ENCODE measurements around the gene TPRG1L. TPM values are rescaled to one million over a fixed set of nuclear protein-coding genes. Genes with fewer than 3 reads are reported as not detected.

TPRG1L gene
- total RNA-seq, 1 experiment from 2014 or later = 24.0 TPM

DNA sequence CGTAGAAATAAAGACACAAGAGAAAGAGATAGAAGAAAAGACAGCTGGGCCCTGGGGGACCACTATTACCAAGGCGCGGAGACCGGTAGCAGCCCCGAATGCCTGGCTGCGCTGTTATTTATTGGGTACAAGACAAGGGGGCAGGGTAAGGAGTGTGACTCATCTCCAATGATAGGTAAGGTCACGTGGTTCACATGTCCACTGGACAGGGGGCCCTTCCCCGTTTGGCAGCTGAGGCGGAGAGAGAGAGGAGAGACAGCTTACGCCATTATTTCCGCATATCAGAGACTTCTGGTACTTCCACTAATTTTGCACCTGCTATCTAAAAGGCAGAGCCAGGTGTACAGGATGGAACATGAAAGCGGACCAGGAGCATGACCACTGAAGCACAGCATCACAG is 4.1 kb upstream of the TPRG1L start:
- H3K9me3 ChIP-seq (ENCODE audit: control insufficient read depth, low read depth, low read length) = no peaks in the 10 kb centered on the region
- H3K79me2 ChIP-seq (ENCODE audit: insufficient read depth, low read length) = no peaks in the 10 kb centered on the region
- H3K18ac ChIP-seq (ENCODE audit: insufficient read length, low read depth, low read length) = no peak overlapping the region
- H3K4me2 ChIP-seq (ENCODE audit: insufficient read depth, insufficient read length, low read length) = no peak overlapping the region
- H2BK120ac ChIP-seq (ENCODE audit: low read depth, low read length, poor library complexity, severe bottlenecking) = no peak overlapping the region
- no peaks in the 10 kb centered on the region for H3K27me3 ChIP-seq (ENCODE audit: insufficient read depth, low read length)
- H2BK12ac ChIP-seq (ENCODE audit: insufficient read length, low read depth, low read length) = no peak overlapping the region
- H3K4ac ChIP-seq (ENCODE audit: low read depth, low read length) = no peak overlapping the region
- H3K23ac ChIP-seq (ENCODE audit: insufficient read length, low read depth, low read length) = no peak overlapping the region
- TF ChIP-seq, protein P1, sequence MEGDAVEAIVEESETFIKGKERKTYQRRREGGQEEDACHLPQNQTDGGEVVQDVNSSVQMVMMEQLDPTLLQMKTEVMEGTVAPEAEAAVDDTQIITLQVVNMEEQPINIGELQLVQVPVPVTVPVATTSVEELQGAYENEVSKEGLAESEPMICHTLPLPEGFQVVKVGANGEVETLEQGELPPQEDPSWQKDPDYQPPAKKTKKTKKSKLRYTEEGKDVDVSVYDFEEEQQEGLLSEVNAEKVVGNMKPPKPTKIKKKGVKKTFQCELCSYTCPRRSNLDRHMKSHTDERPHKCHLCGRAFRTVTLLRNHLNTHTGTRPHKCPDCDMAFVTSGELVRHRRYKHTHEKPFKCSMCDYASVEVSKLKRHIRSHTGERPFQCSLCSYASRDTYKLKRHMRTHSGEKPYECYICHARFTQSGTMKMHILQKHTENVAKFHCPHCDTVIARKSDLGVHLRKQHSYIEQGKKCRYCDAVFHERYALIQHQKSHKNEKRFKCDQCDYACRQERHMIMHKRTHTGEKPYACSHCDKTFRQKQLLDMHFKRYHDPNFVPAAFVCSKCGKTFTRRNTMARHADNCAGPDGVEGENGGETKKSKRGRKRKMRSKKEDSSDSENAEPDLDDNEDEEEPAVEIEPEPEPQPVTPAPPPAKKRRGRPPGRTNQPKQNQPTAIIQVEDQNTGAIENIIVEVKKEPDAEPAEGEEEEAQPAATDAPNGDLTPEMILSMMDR (conservative IDR thresholded peaks at IDR 0.05) = no peak
- no peaks in the 10 kb centered on the region for H3K9me3 Mint-ChIP-seq
- H3K4me3 Mint-ChIP-seq = no peak overlapping the region; a peak in 1 of 5 replicates
- H3K23me2 ChIP-seq (ENCODE audit: insufficient read length, low read depth, low read length, poor library complexity, severe bottlenecking) = peaks cover 9% of the 10 kb centered on the region
- no peak overlapping the region for H4K91ac ChIP-seq (ENCODE audit: insufficient read length, low read depth, low read length)
- no peak overlapping the region for H2BK20ac ChIP-seq (ENCODE audit: low read depth, low read length, poor library complexity, severe bottlenecking)
- H2AFZ ChIP-seq (ENCODE audit: low read length) = no peak overlapping the region
- no peak overlapping the region for H3T11ph ChIP-seq (ENCODE audit: low read length)
- H3K79me1 ChIP-seq (ENCODE audit: insufficient read depth, low read depth, low read length, poor library complexity, severe bottlenecking) = no peaks in the 10 kb centered on the region
- no peak overlapping the region for H3K56ac ChIP-seq (ENCODE audit: insufficient read length, low read depth, low read length)
- H3K14ac ChIP-seq (ENCODE audit: insufficient read depth, low read length) = no peak overlapping the region
- H3K36me3 Mint-ChIP-seq (ENCODE audit: insufficient read depth in 1 of 3, low read depth in 3 of 3) = no peaks in the 10 kb centered on the region
- H4K20me1 ChIP-seq (ENCODE audit: control insufficient read depth, insufficient read depth, insufficient read length) = no peaks in the 10 kb centered on the region
- H3K27ac ChIP-seq (ENCODE audit: insufficient read length, low read depth, low read length) = no peak overlapping the region
- no peak overlapping the region for H4K8ac ChIP-seq (replicated peaks; ENCODE audit: insufficient read length, low read depth, low read length)
- H2AK5ac ChIP-seq (ENCODE audit: insufficient read length, low read length) = no peak overlapping the region
- no CpG with 5 or more reads among the region's 12 CpGs for WGBS (ENCODE audit: extremely low coverage, insufficient read length, low lambda C conversion rate)
- no peak overlapping the region for H4K5ac ChIP-seq (ENCODE audit: insufficient read length, low read depth, low read length)
- peaks cover 22% of the 10 kb centered on the region for H3K27me3 Mint-ChIP-seq (ENCODE audit: low read depth)
- no peak overlapping the region for H2BK5ac ChIP-seq (ENCODE audit: insufficient read length, low read length)
- no peaks in the 10 kb centered on the region for H3K4me1 ChIP-seq (ENCODE audit: insufficient read depth, low read length)
- DNase-seq = no peak
- no peak overlapping the region for H3K9ac ChIP-seq (ENCODE audit: extremely low read depth, insufficient read length, low read length)
- no peak overlapping the region; a peak in 1 of 7 replicates for H3K27ac Mint-ChIP-seq
- peaks cover 14 to 18% of the 10 kb centered on the region in 2 experiments for H3K4me1 Mint-ChIP-seq
- no peak overlapping the region for H2BK15ac ChIP-seq (ENCODE audit: low read depth, low read length)

All from H9 (cell line).